Gastrocnemius medialis (tissue), 4 donors: Measurements from ENCODE around the gene WIPF3. TPM values are rescaled to one million over a fixed set of nuclear protein-coding genes. Genes with fewer than 3 reads are reported as not detected.
"Not testable (repeated sequence)": the region's sequence is repeated elsewhere in the genome, so short reads cannot be mapped to it uniquely, and the experiment has no call there.

Experiments used
- ATAC-seq, 2 donors: fragments of 150-250 bp; one replicate each; pipeline ENCODE4 v1.9.1; 2016
- DNase-seq, 2 donors: peaks; one replicate each; pipeline ENCODE4 v3.0.0-alpha.2; 2019
- H3K27ac ChIP-seq, 4 donors: fragments of 200-600 bp; sonication (generic); 1 replicate in 1 of 4; 2 replicates in 3 of 4; pipeline ENCODE4 v1.5.1; 2016 to 2018; ENCODE audit warnings: mild to moderate bottlenecking in 2 of 4, moderate library complexity in 1 of 4
- H3K27me3 ChIP-seq, 3 donors: fragments of 200-600 bp; sonication (generic) in 2 of 3; 1 replicate in 1 of 3; 2 replicates in 2 of 3; pipeline versions ENCODE4 v1.5.1 to v1.6.0; 2016 to 2019; ENCODE audit warnings: mild to moderate bottlenecking in 1 of 3, moderate library complexity in 1 of 3
- H3K36me3 ChIP-seq, 2 donors: fragments of 200-600 bp; sonication (generic) in 1 of 2; one replicate each; pipeline ENCODE4 v1.5.1; 2017 to 2018
- H3K4me1 ChIP-seq, 2 donors: fragments of 200-600 bp; sonication (generic) in 1 of 2; one replicate each; pipeline ENCODE4 v1.5.1; 2016 to 2017; ENCODE audit warnings: mild to moderate bottlenecking in 2 of 2
- H3K4me3 ChIP-seq, 4 donors: fragments of 200-600 bp; sonication (generic) in 3 of 4; 1 replicate in 1 of 4; 2 replicates in 3 of 4; pipeline ENCODE4 v1.5.1; 2016 to 2019; ENCODE audit warnings: mild to moderate bottlenecking in 2 of 4
- H3K9me3 ChIP-seq, 3 donors: fragments of 200-600 bp; sonication (generic) in 2 of 3; 1 replicate in 1 of 3; 2 replicates in 2 of 3; pipeline ENCODE4 v1.5.1; 2016 to 2019
- POLR2A ChIP-seq, 2 donors: fragments of 450-650 bp; IDR thresholded peaks; one replicate each; pipeline ENCODE4 v1.6.1; 2017; ENCODE audit warnings: antibody characterized with exemption in 2 of 2, mild to moderate bottlenecking in 2 of 2, moderate library complexity in 2 of 2
- in situ Hi-C, 4 donors: fragments of 200-750 bp; cut with MboI; loops; one replicate each; pipeline versions ENCODE4 v1.15.0 to v1.8.0; 2017; ENCODE audit warnings: low sequenced_read_pairs in 4 of 4
- intact Hi-C: fragments of 100-400 bp; cut with DNase I; formaldehyde crosslinking; loops from one replicate; pipeline ENCODE4 v1.15.1; 2023; ENCODE audit warnings: low total_unique reads
- total RNA-seq, 4 donors: library from RNA; depleted of rRNA; stranded (reverse); fragments of >200 nt; gene quantifications; one replicate each; pipeline versions ENCODE4 v1.1.0 to v1.2.3, GENCODE V29; 2016
- TF ChIP-seq, protein P1 (sequence below), 5 experiments: fragments of 450-650 bp in 3 of 5; fragments of 200-600 bp in 2 of 5; sonication (generic) in 2 of 5; IDR thresholded peaks in 4 of 5; conservative IDR thresholded peaks in 1 of 5; 1 replicate in 4 of 5; 2 replicates in 1 of 5; pipeline ENCODE4 v1.5.1; 2016 to 2019; ENCODE audit warnings: antibody characterized with exemption in 5 of 5, mild to moderate bottlenecking in 3 of 5, moderate library complexity in 3 of 5

WIPF3 gene
- total RNA-seq, 4 donors from 2014 or later = 4.2 to 9.9 (median 8.3) TPM

DNA sequence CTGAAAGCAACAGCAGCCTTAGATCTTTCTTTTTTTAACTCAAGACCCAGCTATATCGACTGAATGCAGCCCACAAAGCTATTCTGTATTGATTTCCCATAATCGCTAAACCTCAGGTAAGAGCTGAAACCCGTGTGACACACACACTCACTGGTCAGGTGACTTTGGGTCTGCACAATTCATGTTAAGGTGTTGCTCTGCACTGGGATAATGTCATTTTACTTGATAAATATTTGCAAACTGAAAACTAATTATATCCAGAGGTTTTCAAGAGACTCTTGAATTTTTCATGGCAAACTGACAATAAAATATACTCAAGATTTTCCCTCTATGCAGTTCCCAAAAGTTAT lies 150.2 kb downstream of the WIPF3 start:
- Histone ChIP-seq H3K9me3 (no peaks in the 10 kb centered on the region), H3K4me1 (no peaks in the 10 kb centered on the region), H3K27ac (no peak overlapping the region), H3K27me3 (no peaks in the 10 kb centered on the region), H3K4me3 (no peak overlapping the region), H3K36me3 (no peaks in the 10 kb centered on the region)
- intact Hi-C loops (no loop called here), in situ Hi-C loops (no loop called here)
- DNase-seq (no peak), ATAC-seq (no peak)
- TF ChIP-seq POLR2A (IDR thresholded peaks at IDR 0.05) = no peak
- TF ChIP-seq, protein P1, sequence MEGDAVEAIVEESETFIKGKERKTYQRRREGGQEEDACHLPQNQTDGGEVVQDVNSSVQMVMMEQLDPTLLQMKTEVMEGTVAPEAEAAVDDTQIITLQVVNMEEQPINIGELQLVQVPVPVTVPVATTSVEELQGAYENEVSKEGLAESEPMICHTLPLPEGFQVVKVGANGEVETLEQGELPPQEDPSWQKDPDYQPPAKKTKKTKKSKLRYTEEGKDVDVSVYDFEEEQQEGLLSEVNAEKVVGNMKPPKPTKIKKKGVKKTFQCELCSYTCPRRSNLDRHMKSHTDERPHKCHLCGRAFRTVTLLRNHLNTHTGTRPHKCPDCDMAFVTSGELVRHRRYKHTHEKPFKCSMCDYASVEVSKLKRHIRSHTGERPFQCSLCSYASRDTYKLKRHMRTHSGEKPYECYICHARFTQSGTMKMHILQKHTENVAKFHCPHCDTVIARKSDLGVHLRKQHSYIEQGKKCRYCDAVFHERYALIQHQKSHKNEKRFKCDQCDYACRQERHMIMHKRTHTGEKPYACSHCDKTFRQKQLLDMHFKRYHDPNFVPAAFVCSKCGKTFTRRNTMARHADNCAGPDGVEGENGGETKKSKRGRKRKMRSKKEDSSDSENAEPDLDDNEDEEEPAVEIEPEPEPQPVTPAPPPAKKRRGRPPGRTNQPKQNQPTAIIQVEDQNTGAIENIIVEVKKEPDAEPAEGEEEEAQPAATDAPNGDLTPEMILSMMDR (IDR thresholded peaks at IDR 0.05 in 4 of 5, conservative IDR thresholded peaks at IDR 0.05 in 1 of 5) = no peak

DNA sequence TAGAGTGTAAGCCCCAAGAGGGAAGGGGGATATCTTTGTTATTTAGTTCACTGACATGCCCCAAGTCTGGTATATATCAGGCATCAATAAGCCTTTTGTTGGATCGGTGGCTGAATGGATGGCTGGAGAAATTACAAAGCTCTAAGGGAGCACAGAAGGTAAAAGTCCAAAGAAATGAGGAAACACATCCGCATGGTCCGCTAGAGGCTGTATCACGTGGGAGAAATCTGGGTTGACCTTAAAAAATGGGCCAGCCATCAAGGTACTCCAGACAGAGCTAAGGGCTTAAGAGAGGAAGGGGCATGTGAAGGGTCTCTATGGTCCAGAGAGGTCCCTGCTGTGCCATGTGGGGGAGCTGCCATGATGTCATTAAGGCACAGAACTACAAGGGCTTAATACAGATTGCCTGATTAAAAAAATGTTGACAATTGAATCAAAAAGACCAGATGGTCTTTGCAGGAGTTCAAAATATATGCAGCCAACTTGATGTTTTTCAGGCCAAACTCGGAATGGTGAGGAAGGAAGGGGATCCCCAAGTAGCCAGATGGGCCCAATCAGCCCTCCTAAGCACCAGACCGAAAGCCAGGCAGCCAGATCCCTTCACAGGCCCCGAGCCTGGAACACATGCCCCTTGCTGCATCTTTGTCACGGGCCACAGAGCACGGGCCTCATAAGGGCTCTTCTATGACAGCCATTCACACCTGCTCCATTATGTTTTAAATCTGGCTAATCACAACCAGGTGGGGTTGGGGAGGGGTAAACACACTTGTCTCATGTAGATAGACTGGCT lies 151.4 kb downstream of the WIPF3 start:
- in situ Hi-C loops = no loop called here
- Histone ChIP-seq H3K4me1 (no peaks in the 10 kb centered on the region), H3K27ac (no peak overlapping the region), H3K4me3 (no peak overlapping the region), H3K36me3 (no peaks in the 10 kb centered on the region), H3K27me3 (no peaks in the 10 kb centered on the region), H3K9me3 (no peaks in the 10 kb centered on the region)
- intact Hi-C loops = no loop called here
- TF ChIP-seq, protein P1 (IDR thresholded peaks at IDR 0.05 in 4 of 5, conservative IDR thresholded peaks at IDR 0.05 in 1 of 5) = no peak
- no peak for TF ChIP-seq POLR2A (IDR thresholded peaks at IDR 0.05)
- ATAC-seq (no peak), DNase-seq (no peak)

DNA sequence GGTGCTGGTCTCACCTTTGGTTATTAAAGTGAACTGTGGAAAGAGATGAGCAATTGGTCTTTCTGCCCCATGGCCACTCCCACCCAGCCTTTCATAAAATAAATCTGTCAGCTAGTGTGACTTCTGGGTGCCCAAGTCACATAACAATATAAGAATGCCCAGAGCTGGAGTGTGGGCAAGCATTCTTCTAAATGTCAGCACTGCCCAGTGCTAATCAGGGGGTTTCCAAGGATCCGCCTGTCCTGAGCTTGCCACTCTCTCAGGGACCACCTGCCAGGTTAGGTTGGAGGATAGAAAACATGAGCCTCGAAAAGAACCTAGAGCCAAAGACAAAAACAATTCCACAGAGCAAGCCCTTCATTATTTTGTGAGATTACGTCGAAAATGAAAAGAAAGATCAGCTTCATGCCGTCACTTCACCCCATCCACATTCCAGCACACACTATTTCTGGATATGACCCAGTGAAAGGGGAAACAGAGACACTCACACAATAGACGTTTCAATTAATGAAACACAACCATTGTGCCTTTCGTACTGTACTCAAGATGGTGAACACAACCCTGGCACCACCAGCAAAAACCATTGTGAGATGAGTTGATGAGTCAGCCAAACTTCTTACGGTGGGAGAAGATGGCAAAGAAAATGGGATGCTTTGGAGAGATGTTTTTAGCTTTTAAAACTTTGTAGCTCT lies 152.5 kb downstream of the WIPF3 start:
- no peaks in the 10 kb centered on the region for H3K4me1 ChIP-seq
- H3K4me3 ChIP-seq = no peak overlapping the region
- ATAC-seq (no peak), DNase-seq (no peak)
- intact Hi-C loops (no loop called here), in situ Hi-C loops (no loop called here)
- H3K9me3 ChIP-seq = no peaks in the 10 kb centered on the region
- no peak overlapping the region for H3K27ac ChIP-seq
- TF ChIP-seq POLR2A (IDR thresholded peaks at IDR 0.05) = no peak
- TF ChIP-seq, protein P1 (IDR thresholded peaks at IDR 0.05 in 4 of 5, conservative IDR thresholded peaks at IDR 0.05 in 1 of 5) = no peak
- no peaks in the 10 kb centered on the region for H3K36me3 ChIP-seq
- no peaks in the 10 kb centered on the region for H3K27me3 ChIP-seq

DNA sequence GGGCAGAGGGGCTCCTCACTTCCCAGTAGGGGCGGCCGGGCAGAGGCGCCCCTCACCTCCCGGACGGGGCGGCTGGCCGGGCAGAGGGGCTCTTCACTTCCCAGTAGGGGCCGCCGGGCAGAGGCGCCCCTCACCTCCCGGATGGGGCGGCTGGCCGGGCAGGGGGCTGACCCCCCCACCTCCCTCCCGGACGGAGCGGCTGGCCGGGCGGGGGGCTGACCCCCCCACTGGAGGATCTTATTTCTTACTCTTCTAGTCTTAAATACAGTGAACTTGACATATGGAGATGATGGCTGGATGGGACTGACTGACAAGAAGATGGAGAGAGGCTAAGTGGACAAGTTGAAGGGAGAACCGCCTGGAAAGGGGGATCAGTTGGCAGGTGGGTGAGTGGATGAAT lies 155.3 kb downstream of the WIPF3 start:
- ATAC-seq, H3K4me3 ChIP-seq, H3K36me3 ChIP-seq, DNase-seq, H3K27ac ChIP-seq, H3K4me1 ChIP-seq, in situ Hi-C loops, H3K27me3 ChIP-seq, H3K9me3 ChIP-seq, intact Hi-C loops: not testable (repeated sequence)

DNA sequence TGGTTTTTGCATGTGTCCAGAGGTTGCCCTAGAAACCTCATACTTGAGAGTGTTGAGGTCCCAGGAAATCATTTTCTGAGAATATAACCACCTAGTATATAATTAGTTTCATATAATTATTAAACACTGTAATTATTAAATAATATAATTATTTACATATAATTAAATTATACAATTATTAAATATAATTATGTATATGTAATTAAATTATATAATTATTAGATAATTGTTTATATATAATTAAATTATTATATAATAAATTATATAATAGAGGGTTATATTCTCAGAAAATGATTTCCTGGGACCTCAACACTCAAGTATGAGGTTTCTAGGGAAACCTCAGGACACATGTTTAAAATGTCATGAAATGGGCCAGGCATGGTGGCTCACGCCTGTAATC lies 155.7 kb downstream of the WIPF3 start:
- in situ Hi-C loops = no loop called here
- no peak overlapping the region for H3K27ac ChIP-seq

More for the DNA sequence above, 155.7 kb downstream of the WIPF3 start:
- Histone ChIP-seq H3K4me3 (no peak overlapping the region), H3K4me1 (no peaks in the 10 kb centered on the region), H3K27me3 (no peaks in the 10 kb centered on the region), H3K36me3 (no peaks in the 10 kb centered on the region), H3K9me3 (no peaks in the 10 kb centered on the region)
- DNase-seq = no peak
- ATAC-seq = no peak
- TF ChIP-seq POLR2A (IDR thresholded peaks at IDR 0.05) = no peak
- TF ChIP-seq, protein P1 (IDR thresholded peaks at IDR 0.05 in 4 of 5, conservative IDR thresholded peaks at IDR 0.05 in 1 of 5) = no peak
- intact Hi-C loops = no loop called here
